HCT116 (cell line): Measurements from ENCODE around the gene KREMEN2.

Source experiments
- CBX3 ChIP-seq: IDR thresholded peaks from 2 replicates; pipeline ENCODE4 v1.6.1; 2012; ENCODE audit warnings: low read depth
- EGR1 ChIP-seq: IDR thresholded peaks from 2 replicates; pipeline ENCODE4 v1.6.1; 2012; ENCODE audit warnings: low read depth
- JUND ChIP-seq: IDR thresholded peaks from 2 replicates; pipeline ENCODE4 v1.6.1; 2012
- POLR2A ChIP-seq: IDR thresholded peaks from 2 replicates; pipeline ENCODE4 v1.7.0; 2011; ENCODE audit warnings: borderline replicate concordance; ENCODE audit not compliant: insufficient read depth, insufficient read length; ENCODE audit errors: extremely low read depth
- POLR2AphosphoS5 ChIP-seq: IDR thresholded peaks from 2 replicates; pipeline ENCODE4 v1.6.1; 2011; ENCODE audit warnings: mild to moderate bottlenecking, low read depth, low read length, moderate library complexity
- RAD21 ChIP-seq: IDR thresholded peaks from 2 replicates; pipeline ENCODE4 v1.6.1; 2012; ENCODE audit warnings: low read depth, mild to moderate bottlenecking
- SIN3A ChIP-seq: IDR thresholded peaks from 2 replicates; pipeline ENCODE4 v1.6.1; 2012; ENCODE audit warnings: low read depth
- YY1 ChIP-seq: IDR thresholded peaks from 2 replicates; pipeline ENCODE4 v1.6.1; 2011; ENCODE audit warnings: low read length, low read depth, moderate library complexity, mild to moderate bottlenecking; ENCODE audit not compliant: insufficient replicate concordance; ENCODE audit errors: extremely low read depth
- ZFX ChIP-seq: fragments of 450-650 bp; IDR thresholded peaks from 2 replicates; pipeline ENCODE4 v1.6.1; 2017
- TF ChIP-seq, protein P1 (sequence below), 3 experiments: fragments of 200-600 bp in 1 of 3; sonication (generic) in 1 of 3; IDR thresholded peaks in 2 of 3; conservative IDR thresholded peaks in 1 of 3; 2 replicates each; pipeline ENCODE4 v1.5.1; 2012 to 2017; ENCODE audit warnings: low read depth in 2 of 3, low read length in 2 of 3, antibody characterized with exemption in 1 of 3, borderline replicate concordance in 1 of 3, control low read depth in 1 of 3, mild to moderate bottlenecking in 1 of 3, mixed read lengths in 1 of 3, mixed run types in 1 of 3, moderate library complexity in 1 of 3; ENCODE audit not compliant: insufficient read depth in 1 of 3
- TF ChIP-seq, protein P2 (sequence below): IDR thresholded peaks from 2 replicates; pipeline ENCODE4 v1.6.1; 2012

DNA sequence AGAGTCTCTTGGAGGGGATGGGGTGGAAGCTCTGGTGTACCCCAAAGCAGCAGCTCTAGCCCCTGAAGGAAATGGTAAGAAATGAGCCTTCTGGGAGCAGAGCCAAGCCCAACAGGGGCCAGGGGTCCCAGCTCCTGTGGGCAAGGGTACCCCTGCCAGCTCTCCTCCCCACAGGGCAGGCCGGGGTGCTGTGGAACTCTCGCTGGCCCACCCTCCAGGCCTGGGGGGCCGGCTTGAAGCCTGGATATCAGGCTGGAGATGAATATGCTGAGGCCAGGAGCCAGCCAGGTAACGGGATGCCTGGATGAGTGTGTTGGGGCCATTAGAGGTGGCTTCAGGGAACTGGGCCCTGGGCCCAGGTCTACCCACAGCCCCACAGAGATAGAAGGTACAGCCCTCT, 36.5 kb downstream of the KREMEN2 start:
- TF ChIP-seq RAD21 (no peak), POLR2A (no peak), YY1 (no peak), CBX3 (no peak), EGR1 (no peak), JUND (no peak), POLR2AphosphoS5 (no peak), ZFX (no peak), SIN3A (no peak)
- TF ChIP-seq, protein P1, sequence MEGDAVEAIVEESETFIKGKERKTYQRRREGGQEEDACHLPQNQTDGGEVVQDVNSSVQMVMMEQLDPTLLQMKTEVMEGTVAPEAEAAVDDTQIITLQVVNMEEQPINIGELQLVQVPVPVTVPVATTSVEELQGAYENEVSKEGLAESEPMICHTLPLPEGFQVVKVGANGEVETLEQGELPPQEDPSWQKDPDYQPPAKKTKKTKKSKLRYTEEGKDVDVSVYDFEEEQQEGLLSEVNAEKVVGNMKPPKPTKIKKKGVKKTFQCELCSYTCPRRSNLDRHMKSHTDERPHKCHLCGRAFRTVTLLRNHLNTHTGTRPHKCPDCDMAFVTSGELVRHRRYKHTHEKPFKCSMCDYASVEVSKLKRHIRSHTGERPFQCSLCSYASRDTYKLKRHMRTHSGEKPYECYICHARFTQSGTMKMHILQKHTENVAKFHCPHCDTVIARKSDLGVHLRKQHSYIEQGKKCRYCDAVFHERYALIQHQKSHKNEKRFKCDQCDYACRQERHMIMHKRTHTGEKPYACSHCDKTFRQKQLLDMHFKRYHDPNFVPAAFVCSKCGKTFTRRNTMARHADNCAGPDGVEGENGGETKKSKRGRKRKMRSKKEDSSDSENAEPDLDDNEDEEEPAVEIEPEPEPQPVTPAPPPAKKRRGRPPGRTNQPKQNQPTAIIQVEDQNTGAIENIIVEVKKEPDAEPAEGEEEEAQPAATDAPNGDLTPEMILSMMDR (IDR thresholded peaks at IDR 0.05 in 2 of 3, conservative IDR thresholded peaks at IDR 0.05 in 1 of 3; ENCODE audit: borderline replicate concordance in 1 of 3, insufficient read depth in 1 of 3, low read depth in 2 of 3, low read length in 2 of 3) = no peak
- TF ChIP-seq, protein P2, sequence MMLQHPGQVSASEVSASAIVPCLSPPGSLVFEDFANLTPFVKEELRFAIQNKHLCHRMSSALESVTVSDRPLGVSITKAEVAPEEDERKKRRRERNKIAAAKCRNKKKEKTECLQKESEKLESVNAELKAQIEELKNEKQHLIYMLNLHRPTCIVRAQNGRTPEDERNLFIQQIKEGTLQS = no peak
